HCT116 (cell line): ENCODE measurements around the gene CLIC4. TPM values are rescaled to one million over a fixed set of nuclear protein-coding genes. Genes with fewer than 3 reads are reported as not detected.

Source experiments
- ATAC-seq: fragments of 200-7000 bp; cut with Tn5 transposase; 2 replicates; pipeline ENCODE4 v1.9.1; 2020; ENCODE audit warnings: mild to moderate bottlenecking, moderate library complexity
- BruUV-seq: library from RNA; stranded (reverse); fragments of 400-500 nt; replicated peaks from 2 replicates; lab custom pipeline; 2021; lab: Mats Ljungman, UMichigan
- CTCF ChIA-PET: fragments of 300-600 bp; sonication (Branson Sonifier 250); formaldehyde crosslinking; loops from one replicate; lab custom pipeline; 2021; ENCODE audit warnings: antibody characterized with exemption; lab: Charles Lee
- POLR2A ChIA-PET: fragments of 300-600, 350-600 bp; sonication (Branson Sonifier 250); formaldehyde crosslinking; loops from one replicate; lab custom pipeline; 2021; ENCODE audit warnings: antibody characterized with exemption; lab: Charles Lee
- RAD21 ChIA-PET, 2 experiments: fragments of 300-600 bp; sonication (Branson Sonifier 250); formaldehyde crosslinking; loops; one replicate each; lab custom pipeline; 2023; ENCODE audit warnings: low total read pairs in 2 of 2; ENCODE audit not compliant: uncharacterized antibody in 2 of 2, unreplicated experiment in 2 of 2, low non-redundant PET in 1 of 2; lab: Charles Lee
- DNase-seq: peaks from one replicate; pipeline ENCODE4 v3.0.0-alpha.2; 2010; ENCODE audit warnings: low read depth, low spot score
- H2AFZ ChIP-seq: fragments of 200-600 bp; shearing (Covaris generic), sonication (generic); 2 replicates; pipeline ENCODE4 v1.6.1; 2017; ENCODE audit warnings: low read depth, mixed run types, mixed read lengths, antibody characterized with exemption, low read length; ENCODE audit not compliant: poor library complexity, severe bottlenecking
- H3K27ac ChIP-seq: 2 replicates; pipeline ENCODE4 v1.5.1; 2012; ENCODE audit warnings: low read depth, low read length
- H3K27me3 ChIP-seq: fragments of 200-600 bp; sonication (generic); 2 replicates; pipeline ENCODE4 v1.6.1; 2016; ENCODE audit warnings: mixed run types, low read length, mixed read lengths; ENCODE audit not compliant: insufficient read depth
- H3K36me3 ChIP-seq, 2 experiments: fragments of 200-500 bp in 1 of 2; fragments of 200-600 bp in 1 of 2; sonication (Bioruptor generic) in 1 of 2; sonication (generic) in 1 of 2; 2 replicates each; pipeline versions ENCODE4 v1.5.1 to v1.6.1; 2014 to 2016; ENCODE audit warnings: low read length in 2 of 2, inconsistent platforms in 1 of 2, mixed read lengths in 1 of 2, mixed run types in 1 of 2; ENCODE audit not compliant: insufficient read depth in 2 of 2, control insufficient read depth in 1 of 2
- H3K4me1 ChIP-seq, 2 experiments: fragments of 200-600 bp in 1 of 2; sonication (generic) in 1 of 2; 2 replicates each; pipeline versions ENCODE4 v1.5.1 to v1.6.1; 2012 to 2017; ENCODE audit warnings: low read length in 2 of 2, inconsistent platforms in 1 of 2, mild to moderate bottlenecking in 1 of 2, mixed read lengths in 1 of 2, mixed run types in 1 of 2, moderate library complexity in 1 of 2; ENCODE audit not compliant: insufficient read depth in 2 of 2, control insufficient read depth in 1 of 2
- H3K4me2 ChIP-seq: fragments of 200-600 bp; sonication (generic); 2 replicates; pipeline ENCODE4 v1.6.1; 2017; ENCODE audit warnings: mixed run types, low read length, mixed read lengths
- H3K4me3 ChIP-seq, 2 experiments: fragments of 200-600 bp in 1 of 2; sonication (generic) in 1 of 2; replicated peaks in 1 of 2; 2 replicates each; pipeline ENCODE4 v1.5.1; 2011 to 2016; ENCODE audit warnings: low read length in 2 of 2, control low read depth in 1 of 2, low read depth in 1 of 2, mild to moderate bottlenecking in 1 of 2, mixed read lengths in 1 of 2, mixed run types in 1 of 2
- H3K79me2 ChIP-seq: fragments of 200-600 bp; sonication (generic); 2 replicates; pipeline ENCODE4 v1.6.1; 2017; ENCODE audit warnings: mild to moderate bottlenecking, mixed run types, low read length, moderate library complexity, mixed read lengths; ENCODE audit not compliant: insufficient read depth
- H3K9ac ChIP-seq: fragments of 200-600 bp; sonication (generic); 2 replicates; pipeline ENCODE4 v1.6.1; 2016; ENCODE audit warnings: low read length, mixed read lengths
- H3K9me2 ChIP-seq: fragments of 200-600 bp; sonication (generic), shearing (Covaris generic); 2 replicates; pipeline ENCODE4 v1.6.1; 2017; ENCODE audit warnings: mixed run types, mild to moderate bottlenecking, moderate library complexity; ENCODE audit not compliant: insufficient read depth
- H3K9me3 ChIP-seq, 2 experiments: fragments of 200-500 bp in 1 of 2; fragments of 200-600 bp in 1 of 2; sonication (Bioruptor generic) in 1 of 2; sonication (generic) in 1 of 2; 2 replicates each; pipeline ENCODE4 v1.6.1; 2014 to 2017; ENCODE audit warnings: low read length in 2 of 2, mixed read lengths in 2 of 2, inconsistent platforms in 1 of 2, low read depth in 1 of 2, mild to moderate bottlenecking in 1 of 2, mixed run types in 1 of 2, moderate library complexity in 1 of 2; ENCODE audit not compliant: control insufficient read depth in 1 of 2, insufficient read depth in 1 of 2
- H4K20me1 ChIP-seq: fragments of 200-600 bp; sonication (generic), shearing (Covaris generic); 2 replicates; pipeline ENCODE4 v1.6.1; 2017; ENCODE audit warnings: mixed run types, mild to moderate bottlenecking, moderate library complexity; ENCODE audit not compliant: insufficient read depth
- CBX3 ChIP-seq: IDR thresholded peaks from 2 replicates; pipeline ENCODE4 v1.6.1; 2012; ENCODE audit warnings: low read depth
- CEBPB ChIP-seq: IDR thresholded peaks from 2 replicates; pipeline ENCODE4 v1.6.1; 2012; ENCODE audit warnings: low read depth
- CTCF ChIP-seq, 3 experiments: fragments of 200-600 bp in 1 of 3; sonication (generic) in 1 of 3; IDR thresholded peaks in 2 of 3; conservative IDR thresholded peaks in 1 of 3; 2 replicates each; pipeline ENCODE4 v1.5.1; 2012 to 2017; ENCODE audit warnings: low read depth in 2 of 3, low read length in 2 of 3, antibody characterized with exemption in 1 of 3, borderline replicate concordance in 1 of 3, control low read depth in 1 of 3, mild to moderate bottlenecking in 1 of 3, mixed read lengths in 1 of 3, mixed run types in 1 of 3, moderate library complexity in 1 of 3; ENCODE audit not compliant: insufficient read depth in 1 of 3
- EZH2 ChIP-seq: fragments of 200-600 bp; sonication (generic); IDR thresholded peaks from 2 replicates; pipeline ENCODE4 v1.6.1; 2017; ENCODE audit warnings: antibody characterized with exemption, mixed run types
- EZH2phosphoT487 ChIP-seq: fragments of 200-600 bp; IDR thresholded peaks from 2 replicates; pipeline ENCODE4 v1.6.1; 2018; ENCODE audit warnings: antibody characterized with exemption, borderline replicate concordance
- POLR2AphosphoS5 ChIP-seq: IDR thresholded peaks from 2 replicates; pipeline ENCODE4 v1.6.1; 2011; ENCODE audit warnings: mild to moderate bottlenecking, low read depth, low read length, moderate library complexity
- TCF7L2 ChIP-seq: IDR thresholded peaks from 2 replicates; pipeline ENCODE4 v1.7.0; 2011; ENCODE audit warnings: borderline replicate concordance, inconsistent platforms; ENCODE audit not compliant: insufficient read depth, insufficient read length; ENCODE audit errors: extremely low read depth
- ZFX ChIP-seq: fragments of 450-650 bp; IDR thresholded peaks from 2 replicates; pipeline ENCODE4 v1.6.1; 2017
- intact Hi-C: fragments of 100-400 bp; cut with micrococcal nuclease; formaldehyde crosslinking; loops from 2 replicates; pipeline ENCODE4 v1.10.0; 2022
- total RNA-seq: library from RNA; stranded (reverse); gene quantifications from one replicate; pipeline ENCODE4 v1.2.1, GENCODE V29; 2021; ENCODE audit not compliant: unreplicated experiment

Gene CLIC4
- total RNA-seq, 1 experiment from 2014 or later = 77.2 TPM

- H3K27me3 ChIP-seq = no peaks in the 10 kb centered on the region
- CTCF ChIA-PET = no interaction called here
- BruUV-seq = no TSS peak
Measured at GRCh38 chr1:24846671-24847070, 101.4 kb downstream of the CLIC4 start.

More at GRCh38 chr1:24846671-24847070, 101.4 kb downstream of the CLIC4 start:
- no peak overlapping the region for H3K4me2 ChIP-seq
- no peaks in the 10 kb centered on the region for H4K20me1 ChIP-seq
- intact Hi-C loops = loop anchor here (5.0 kb wide), 2 partner anchors 191 to 301 kb away; no protein-coding TSS in a partner anchor
- no peaks in the 10 kb centered on the region for H3K9me2 ChIP-seq
- DNase-seq (no peak), ATAC-seq (no peak)
- peaks cover 0 to 17% of the 10 kb centered on the region in 2 experiments; a peak in 1 of 4 replicates for H3K4me1 ChIP-seq
- ChIA-PET POLR2A (no interaction called here), RAD21 (no interaction called here)
- H3K4me3 ChIP-seq = no peak overlapping the region
- H3K9ac ChIP-seq = no peak overlapping the region
- no peak overlapping the region for H3K27ac ChIP-seq
- H3K9me3 ChIP-seq = no peaks in the 10 kb centered on the region
- no peak overlapping the region for H2AFZ ChIP-seq
- H3K79me2 ChIP-seq = no peaks in the 10 kb centered on the region
- TF ChIP-seq TCF7L2 (no peak), CBX3 (no peak), CTCF (IDR thresholded peaks at IDR 0.05 in 2 of 3, conservative IDR thresholded peaks at IDR 0.05 in 1 of 3; ENCODE audit: borderline replicate concordance in 1 of 3, insufficient read depth in 1 of 3, low read depth in 2 of 3, low read length in 2 of 3) (no peak), POLR2AphosphoS5 (no peak), CEBPB (no peak), EZH2phosphoT487 (no peak), EZH2 (no peak), ZFX (no peak)
- no peaks in the 10 kb centered on the region for H3K36me3 ChIP-seq
